Immature natural killer cell (primary cell): Measurements from ENCODE around the gene TUBB1. TPM values are rescaled to one million over a fixed set of nuclear protein-coding genes. Genes with fewer than 3 reads are reported as not detected.

ENCODE experiments used
- DNase-seq, 3 donors: peaks; one replicate each; pipeline ENCODE4 v3.0.0; 2022; ENCODE audit warnings: mixed read lengths in 1 of 3
- H3K27ac Mint-ChIP-seq, 6 donors: one replicate each; pipeline ENCODE4 v1.8.0; 2020; ENCODE audit warnings: mixed read lengths in 6 of 6, mild to moderate bottlenecking in 5 of 6, inconsistent platforms in 4 of 6, moderate library complexity in 3 of 6
- H3K27me3 Mint-ChIP-seq, 3 donors: one replicate each; pipeline ENCODE4 v1.8.0; 2020 to 2021; ENCODE audit warnings: low read depth in 3 of 3, mild to moderate bottlenecking in 3 of 3, mixed read lengths in 3 of 3, moderate library complexity in 3 of 3, inconsistent platforms in 1 of 3
- H3K36me3 Mint-ChIP-seq, 3 donors: one replicate each; pipeline ENCODE4 v1.8.0; 2020; ENCODE audit warnings: mixed read lengths in 3 of 3, inconsistent platforms in 2 of 3, mild to moderate bottlenecking in 2 of 3
- H3K4me1 Mint-ChIP-seq, 2 donors: one replicate each; pipeline ENCODE4 v1.8.0; 2020; ENCODE audit warnings: inconsistent platforms in 2 of 2, mild to moderate bottlenecking in 2 of 2, mixed read lengths in 2 of 2, moderate library complexity in 1 of 2
- H3K4me3 Mint-ChIP-seq, 5 donors: one replicate each; pipeline ENCODE4 v1.8.0; 2020; ENCODE audit warnings: mild to moderate bottlenecking in 5 of 5, mixed read lengths in 5 of 5, inconsistent platforms in 3 of 5, moderate library complexity in 3 of 5
- H3K9me3 Mint-ChIP-seq, 6 donors: one replicate each; pipeline ENCODE4 v1.8.0; 2020; ENCODE audit warnings: mild to moderate bottlenecking in 6 of 6, mixed read lengths in 6 of 6, inconsistent platforms in 4 of 6, moderate library complexity in 3 of 6
- polyA plus RNA-seq, 3 donors: library from polyadenylated mRNA; unstranded; fragments of 300-500 nt; fragmentation: Illumina TruSeq; gene quantifications; one replicate each; pipeline ENCODE4 v1.2.3, GENCODE V29; 2021

TUBB1 gene
- 10 to 100 TPM in 1 of 3 donors, 1 to 10 TPM in 2; 2.6 to 22.5 (median 4.3) TPM for polyA plus RNA-seq

- Mint-ChIP-seq H3K4me1 (peaks cover 23 to 25% of the 10 kb centered on the region in 2 donors), H3K36me3 (peaks cover 0 to 15% (median 6%) of the 10 kb centered on the region in 3 donors), H3K4me3 (no peak within 1 kb of the TSS), H3K27ac (no peak within 1 kb of the TSS), H3K27me3 (peaks cover 0 to 1% (median 0%) of the 10 kb centered on the region in 3 donors), H3K9me3 (no peaks in the 10 kb centered on the region)
- DNase-seq: no peak
Measured at GRCh38 chr20:59019217-59019616, at the start of gene TUBB1. Gene TUBB1, plus strand, starts transcription at chr20:59019429. Its CDS starts 94 bp downstream, at chr20:59019523.

DNA sequence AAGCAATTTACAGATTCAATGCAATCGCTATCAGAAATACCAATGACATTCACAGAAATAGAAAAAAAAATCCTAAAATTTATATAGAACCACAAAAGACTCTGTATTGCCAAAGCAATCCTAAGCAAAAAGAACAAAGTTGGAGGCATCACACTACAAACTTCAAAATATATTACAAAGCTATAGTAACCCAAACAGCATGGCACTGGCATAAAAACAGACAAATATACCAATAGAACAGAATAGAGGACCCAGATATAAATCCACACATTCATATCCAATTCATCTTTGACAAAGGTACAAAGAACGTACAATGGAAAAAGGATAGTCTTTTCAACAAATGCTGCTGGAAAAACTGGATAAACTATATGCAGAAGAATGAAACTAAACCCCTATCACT, 49.8 kb upstream of the TUBB1 start:
- H3K36me3 Mint-ChIP-seq: peaks cover 0 to 6% (median 3%) of the 10 kb centered on the region in 3 donors
- no peak for DNase-seq
- H3K4me3 Mint-ChIP-seq: no peak overlapping the region
- peaks cover 0 to 1% (median 0%) of the 10 kb centered on the region in 6 donors for H3K9me3 Mint-ChIP-seq
- H3K27ac Mint-ChIP-seq: no peak overlapping the region
- peaks cover 4 to 5% (median 4%) of the 10 kb centered on the region in 3 donors for H3K27me3 Mint-ChIP-seq
- H3K4me1 Mint-ChIP-seq: no peaks in the 10 kb centered on the region

DNA sequence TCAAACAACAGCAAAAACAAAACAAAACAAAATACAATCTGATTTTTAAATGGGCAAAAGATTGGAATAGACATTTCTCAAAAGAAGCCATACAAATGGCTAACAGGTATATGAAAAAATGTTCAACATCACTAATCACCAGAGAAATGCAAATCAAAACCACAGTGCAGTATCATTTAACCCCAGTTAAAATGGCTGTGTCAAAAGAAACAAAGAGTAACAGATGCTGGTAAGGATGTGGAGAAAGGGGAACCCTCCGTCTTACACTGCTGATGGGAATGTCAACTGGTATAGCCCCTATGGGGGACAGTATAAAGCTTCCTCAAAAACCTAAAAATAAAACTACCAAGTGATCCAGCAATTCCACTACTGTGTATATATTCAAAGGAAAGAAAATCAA, 49.1 kb upstream of the TUBB1 start:
- H3K27me3 Mint-ChIP-seq: peaks cover 4 to 5% (median 4%) of the 10 kb centered on the region in 3 donors
- no peaks in the 10 kb centered on the region for H3K4me1 Mint-ChIP-seq
- no peak overlapping the region for H3K27ac Mint-ChIP-seq
- H3K36me3 Mint-ChIP-seq: peaks cover 1 to 7% (median 5%) of the 10 kb centered on the region in 3 donors
- DNase-seq: no peak
- H3K9me3 Mint-ChIP-seq: peaks cover under 1 to 3% (median 1%) of the 10 kb centered on the region in 6 donors
- H3K4me3 Mint-ChIP-seq: no peak overlapping the region

GRCh38 chr20:58971429-58971828, 47.8 kb upstream of the TUBB1 start:
- no peak for DNase-seq
- H3K9me3 Mint-ChIP-seq: peaks cover 2 to 14% (median 8%) of the 10 kb centered on the region in 6 donors
- H3K4me1 Mint-ChIP-seq: no peaks in the 10 kb centered on the region
- H3K27me3 Mint-ChIP-seq: peaks cover 4 to 6% (median 5%) of the 10 kb centered on the region in 3 donors
- H3K4me3 Mint-ChIP-seq: no peak overlapping the region
- H3K36me3 Mint-ChIP-seq: peaks cover 8 to 15% (median 8%) of the 10 kb centered on the region in 3 donors
- no peak overlapping the region for H3K27ac Mint-ChIP-seq

DNA sequence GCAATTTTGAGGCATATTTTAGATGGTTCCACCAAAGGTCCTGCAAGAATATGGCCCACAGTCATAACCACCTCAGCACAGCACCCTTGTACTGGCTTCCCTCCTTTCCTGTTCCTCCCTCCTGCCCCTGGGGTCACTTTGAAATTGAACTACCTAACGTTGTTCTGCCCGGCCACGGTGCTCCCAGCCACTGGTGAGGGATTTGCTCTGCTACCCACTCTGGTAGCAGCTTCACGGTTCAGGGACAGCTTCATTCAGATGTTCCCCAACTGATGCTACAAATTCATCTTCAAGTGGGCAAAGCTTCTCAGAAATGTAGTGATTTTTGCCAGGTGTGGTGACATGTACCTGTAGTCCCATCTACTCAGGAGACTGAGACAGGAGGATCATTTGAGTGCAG, 46.0 kb upstream of the TUBB1 start:
- H3K4me1 Mint-ChIP-seq: no peaks in the 10 kb centered on the region
- peaks cover 4 to 5% (median 5%) of the 10 kb centered on the region in 3 donors for H3K27me3 Mint-ChIP-seq
- H3K27ac Mint-ChIP-seq: no peak overlapping the region
- no peak overlapping the region for H3K4me3 Mint-ChIP-seq
- H3K9me3 Mint-ChIP-seq: peaks cover 2 to 14% (median 9%) of the 10 kb centered on the region in 6 donors
- H3K36me3 Mint-ChIP-seq: peaks cover 8 to 20% (median 8%) of the 10 kb centered on the region in 3 donors
- no peak for DNase-seq

DNA sequence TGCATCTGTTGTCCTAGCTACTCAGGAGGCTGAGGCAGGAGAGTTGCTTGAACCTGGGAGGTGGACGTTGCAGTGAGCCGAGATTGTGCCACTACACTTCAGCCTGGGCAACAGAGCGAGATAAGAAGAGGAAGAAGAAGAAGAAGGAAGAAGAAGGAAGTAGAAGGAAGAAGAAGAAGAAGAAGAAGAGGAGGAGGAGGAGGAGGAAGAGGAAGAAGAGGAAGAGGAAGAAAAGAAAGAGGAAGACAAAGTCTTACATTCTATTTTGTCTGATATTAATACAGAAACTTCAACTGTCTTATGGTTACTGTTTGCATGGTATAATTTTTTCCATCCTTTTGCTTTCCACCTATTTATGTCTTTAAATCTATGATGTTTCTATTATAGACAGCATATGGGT, 45.4 kb upstream of the TUBB1 start:
- H3K9me3 Mint-ChIP-seq: peaks cover 2 to 14% (median 9%) of the 10 kb centered on the region in 6 donors
- no peak overlapping the region for H3K27ac Mint-ChIP-seq
- H3K27me3 Mint-ChIP-seq: peaks cover 5 to 7% (median 5%) of the 10 kb centered on the region in 3 donors
- H3K4me1 Mint-ChIP-seq: no peaks in the 10 kb centered on the region
- DNase-seq: no peak
- no peak overlapping the region for H3K4me3 Mint-ChIP-seq
- peaks cover 5 to 20% (median 8%) of the 10 kb centered on the region in 3 donors for H3K36me3 Mint-ChIP-seq

DNA sequence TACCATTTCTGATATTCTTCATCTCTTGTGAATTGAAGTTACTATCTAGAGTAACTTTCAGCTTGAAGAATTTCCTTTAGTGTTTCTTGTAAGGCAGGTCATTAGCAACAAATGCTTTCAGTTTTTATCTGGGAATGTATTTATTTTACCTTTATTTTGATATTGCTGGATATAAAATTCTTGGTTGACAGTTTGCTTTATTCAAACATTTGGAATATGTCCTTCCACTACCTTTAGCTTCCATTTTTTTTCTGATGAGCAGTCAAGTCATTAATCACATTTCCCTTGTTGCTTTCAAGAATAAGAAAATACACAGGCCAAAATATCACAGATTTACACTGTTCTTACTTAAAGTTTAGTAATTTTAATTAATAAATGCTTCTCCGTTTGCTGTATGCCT, 43.9 kb upstream of the TUBB1 start:
- DNase-seq: no peak
- H3K9me3 Mint-ChIP-seq: peaks cover 2 to 14% (median 9%) of the 10 kb centered on the region in 6 donors

DNA sequence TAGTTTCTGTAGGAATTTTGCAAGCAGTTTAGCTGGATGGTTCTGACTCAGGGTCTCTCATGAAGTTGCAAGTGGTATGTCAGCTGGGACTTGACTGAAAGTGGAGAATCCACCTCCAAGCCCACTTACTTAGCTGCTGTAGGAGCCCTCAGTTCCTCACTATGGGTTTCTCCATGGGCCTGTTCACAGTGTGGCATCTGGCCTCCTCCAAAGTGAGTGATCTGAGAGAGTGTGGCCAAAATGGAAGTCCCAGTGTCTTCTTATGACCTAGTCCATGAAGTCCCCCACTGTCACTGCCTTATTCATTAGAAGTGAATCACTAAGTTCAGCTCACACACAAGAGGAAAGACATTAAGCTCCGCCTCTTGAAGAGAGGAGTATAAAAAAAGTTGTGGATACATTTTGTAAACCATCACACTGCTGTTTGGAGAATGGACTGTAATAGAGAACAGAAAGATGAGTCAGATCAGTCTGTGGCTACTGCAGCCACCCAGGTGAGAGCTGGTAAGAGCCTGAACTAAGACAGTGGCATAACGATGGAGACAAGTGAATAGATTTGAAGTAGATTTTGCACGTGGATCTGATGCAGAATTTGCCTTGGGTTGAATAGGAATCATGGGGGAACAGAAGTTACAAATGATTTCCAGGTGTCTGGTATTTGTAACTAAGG, 43.0 kb upstream of the TUBB1 start:
- H3K4me3 Mint-ChIP-seq: no peak overlapping the region
- peaks cover 5 to 20% (median 8%) of the 10 kb centered on the region in 3 donors for H3K36me3 Mint-ChIP-seq
- peaks cover 0 to 3% of the 10 kb centered on the region in 2 donors for H3K4me1 Mint-ChIP-seq
- no peak for DNase-seq
- H3K27ac Mint-ChIP-seq: no peak overlapping the region
- peaks cover 5 to 8% (median 6%) of the 10 kb centered on the region in 3 donors for H3K27me3 Mint-ChIP-seq
- H3K9me3 Mint-ChIP-seq: peaks cover 2 to 14% (median 9%) of the 10 kb centered on the region in 6 donors

More for the DNA sequence above, 43.9 kb upstream of the TUBB1 start:
- H3K4me1 Mint-ChIP-seq: peaks cover 0 to 3% of the 10 kb centered on the region in 2 donors
- no peak overlapping the region for H3K27ac Mint-ChIP-seq
- H3K27me3 Mint-ChIP-seq: peaks cover 5 to 9% (median 6%) of the 10 kb centered on the region in 3 donors
- peaks cover 5 to 20% (median 8%) of the 10 kb centered on the region in 3 donors for H3K36me3 Mint-ChIP-seq
- H3K4me3 Mint-ChIP-seq: no peak overlapping the region

GRCh38 chr20:58978351-58979190, 40.7 kb upstream of the TUBB1 start:
- no peak overlapping the region for H3K27ac Mint-ChIP-seq
- no peak for DNase-seq
- peaks cover 12 to 16% (median 16%) of the 10 kb centered on the region in 3 donors for H3K27me3 Mint-ChIP-seq
- peaks cover 2 to 14% (median 9%) of the 10 kb centered on the region in 6 donors for H3K9me3 Mint-ChIP-seq
- H3K4me3 Mint-ChIP-seq: peak overlapping the region in 3 of 5 donors; percentile 3 to 78 (median 64)
- peaks cover 19 to 21% of the 10 kb centered on the region in 2 donors for H3K4me1 Mint-ChIP-seq
- peaks cover 5 to 20% (median 8%) of the 10 kb centered on the region in 3 donors for H3K36me3 Mint-ChIP-seq

DNA sequence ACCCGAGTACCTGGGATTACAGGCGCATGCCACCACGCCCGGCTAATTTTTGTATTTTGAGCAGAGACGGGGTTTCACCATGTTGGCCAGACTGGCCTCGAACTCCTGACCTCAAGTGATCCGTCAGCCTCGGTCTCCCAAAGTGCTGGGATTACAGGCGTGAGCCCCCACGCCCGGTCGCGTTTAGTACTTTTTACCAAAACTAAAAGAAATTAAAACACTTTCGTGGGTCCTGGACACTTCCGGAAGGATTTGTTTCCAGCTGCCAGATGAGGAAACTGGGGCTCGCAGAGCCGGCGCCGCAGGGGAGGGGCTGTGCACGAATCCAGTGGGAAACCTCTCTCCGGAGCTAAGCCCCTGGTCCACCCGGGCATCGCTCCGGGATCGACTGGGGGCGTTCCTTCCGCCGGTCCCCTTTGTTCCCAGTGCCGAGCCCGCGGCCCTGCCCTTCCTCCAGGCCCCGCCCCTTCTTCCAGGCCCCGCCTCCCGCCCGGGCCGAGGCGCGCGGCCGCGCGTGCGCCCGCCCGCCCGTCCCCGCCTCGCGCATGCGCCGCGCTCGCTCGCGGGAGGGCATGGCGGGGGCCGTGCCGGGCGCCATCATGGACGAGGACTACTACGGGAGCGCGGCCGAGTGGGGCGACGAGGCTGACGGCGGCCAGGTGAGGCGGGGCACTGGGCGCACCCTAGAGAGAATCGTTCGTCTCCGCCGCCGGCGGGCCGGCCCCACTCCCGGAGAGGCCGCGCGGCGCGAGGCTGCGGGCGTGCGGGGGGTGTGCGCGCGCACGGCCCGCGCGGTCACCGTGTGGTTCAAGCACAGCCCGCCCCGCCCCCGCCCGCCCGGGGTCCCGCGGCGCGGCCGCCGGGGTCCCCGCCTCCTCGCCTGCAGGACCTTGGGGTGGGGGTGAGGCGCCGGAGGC, 38.3 kb upstream of the TUBB1 start, which contains the start of gene NELFCD:
TSS of gene NELFCD (plus strand) at position 546 of the 917 bp plus-strand sequence. CDS start at position 600, 54 bp downstream.
- peaks cover 12 to 16% (median 16%) of the 10 kb centered on the region in 3 donors for H3K27me3 Mint-ChIP-seq
- H3K36me3 Mint-ChIP-seq: peaks cover 0 to 6% (median 0%) of the 10 kb centered on the region in 3 donors
- DNase-seq: peak; percentile 86 to 88 (median 87)
- H3K27ac Mint-ChIP-seq: peak within 1 kb of the TSS; percentile 82 to 96 (median 93)
- H3K4me1 Mint-ChIP-seq: peaks cover 34 to 39% of the 10 kb centered on the region in 2 donors
- peak within 1 kb of the TSS; percentile 81 to 93 (median 85) for H3K4me3 Mint-ChIP-seq
- peaks cover 0 to 4% (median 3%) of the 10 kb centered on the region in 6 donors for H3K9me3 Mint-ChIP-seq

GRCh38 chr20:58981628-58982364, 37.4 kb upstream of the TUBB1 start:
- peaks cover 10 to 16% (median 14%) of the 10 kb centered on the region in 3 donors for H3K27me3 Mint-ChIP-seq
- H3K36me3 Mint-ChIP-seq: peaks cover 3% of the 10 kb centered on the region in 3 donors
- H3K4me1 Mint-ChIP-seq: peaks cover 34 to 43% of the 10 kb centered on the region in 2 donors
- peak in 2 of 3 donors; percentile 20 to 28 for DNase-seq
- peak overlapping the region; percentile 81 to 93 (median 85) for H3K4me3 Mint-ChIP-seq
- H3K9me3 Mint-ChIP-seq: peaks cover 0 to 2% (median 0%) of the 10 kb centered on the region in 6 donors
- H3K27ac Mint-ChIP-seq: peak overlapping the region; percentile 82 to 97 (median 93)
